Fibroblast of the aortic adventitia (primary cell): Measurements from ENCODE around the gene PRDM16. TPM values are rescaled to one million over a fixed set of nuclear protein-coding genes. Genes with fewer than 3 reads are reported as not detected.
A peak's percentile ranks its signal among the peaks of the same experiment; 100 is the strongest.

Source experiments
- DNase-seq: peaks from one replicate; pipeline ENCODE4 v3.0.0-alpha.2; 2010; ENCODE audit warnings: low read depth
- H3K4me3 ChIP-seq: 2 replicates; pipeline ENCODE4 v1.5.1; 2011; ENCODE audit warnings: low read depth, mild to moderate bottlenecking, control low read depth, low read length, moderate library complexity
- CTCF ChIP-seq: IDR thresholded peaks from 2 replicates; pipeline ENCODE4 v1.5.1; 2011; ENCODE audit warnings: mild to moderate bottlenecking, low read length, control low read depth, inconsistent platforms; ENCODE audit not compliant: insufficient read depth
- total RNA-seq: library from RNA; depleted of rRNA; stranded (reverse); fragments of >200 nt; gene quantifications from 2 replicates; pipeline ENCODE4 v1.2.3, GENCODE V29; 2012; ENCODE audit warnings: low replicate concordance

PRDM16 gene
- total RNA-seq, 1 donor, result 11.3 TPM

- no peak overlapping the region for H3K4me3 ChIP-seq
- peak; percentile 42 for TF ChIP-seq CTCF
- peak; percentile 24 for DNase-seq
Observed at GRCh38 chr1:3471356-3472087, 402.5 kb downstream of the PRDM16 start.

GRCh38 chr1:3472088-3472850 is 403.3 kb downstream of the PRDM16 start:
- no peak for TF ChIP-seq CTCF
- DNase-seq, result no peak
- H3K4me3 ChIP-seq, result no peak overlapping the region

- H3K4me3 ChIP-seq, result no peak overlapping the region
- TF ChIP-seq CTCF, result no peak
- DNase-seq, result no peak
Observed at GRCh38 chr1:3472906-3473305, 403.9 kb downstream of the PRDM16 start.

GRCh38 chr1:3473381-3473844 is 404.4 kb downstream of the PRDM16 start:
- TF ChIP-seq CTCF, result no peak
- no peak overlapping the region for H3K4me3 ChIP-seq

GRCh38 chr1:3474016-3474415 is 405.0 kb downstream of the PRDM16 start:
- no peak for TF ChIP-seq CTCF
- no peak for DNase-seq
- H3K4me3 ChIP-seq, result no peak overlapping the region

More at GRCh38 chr1:3473381-3473844, 404.4 kb downstream of the PRDM16 start:
- DNase-seq, result peak; percentile 60

GRCh38 chr1:3474421-3474820 is 405.4 kb downstream of the PRDM16 start:
- no peak overlapping the region for H3K4me3 ChIP-seq
- no peak for TF ChIP-seq CTCF
- DNase-seq, result no peak
